Endothelial cell of umbilical vein (primary cell): ENCODE results near the gene AKAP6. TPM values are rescaled to one million over a fixed set of nuclear protein-coding genes. Genes with fewer than 3 reads are reported as not detected.

Experiments
- BruUV-seq: library from RNA; stranded (reverse); fragments of 400-500 nt; replicated peaks from 2 replicates; lab custom pipeline; 2021; lab: Mats Ljungman, UMichigan
- CTCF ChIA-PET: fragments of 300-600, 350-600 bp; sonication (Branson Sonifier 250); formaldehyde crosslinking; loops from one replicate; lab custom pipeline; 2021; ENCODE audit warnings: antibody characterized with exemption, inconsistent platforms; lab: Charles Lee
- POLR2A ChIA-PET: fragments of 300-600, 350-600 bp; sonication (Branson Sonifier 250); formaldehyde crosslinking; loops from one replicate; lab custom pipeline; 2021; ENCODE audit warnings: antibody characterized with exemption, inconsistent platforms; lab: Charles Lee
- DNase-seq: peaks from one replicate; pipeline ENCODE4 v3.0.0-alpha.2; 2011; ENCODE audit warnings: low read depth, low spot score
- FAIRE-seq: peaks from 2 replicates; lab custom pipeline; 2011; peaks lifted over from hg19 to GRCh38; lab: Jason Lieb, UNC
- H2AFZ ChIP-seq: 2 replicates; pipeline ENCODE4 v1.6.0; 2012; ENCODE audit warnings: low read depth, low read length, control low read depth, inconsistent platforms
- H3K27ac ChIP-seq: 2 replicates; pipeline ENCODE4 v1.5.1; 2011; ENCODE audit warnings: low read depth, mild to moderate bottlenecking, control low read depth, low read length, moderate library complexity; ENCODE audit not compliant: insufficient read depth
- H3K27me3 ChIP-seq, 2 experiments: 2 replicates each; pipeline versions ENCODE4 v1.6.0 to v1.6.1; 2011; ENCODE audit warnings: low read length in 2 of 2, mixed read lengths in 1 of 2; ENCODE audit not compliant: control insufficient read depth in 2 of 2, insufficient read depth in 2 of 2
- H3K36me3 ChIP-seq, 2 experiments: 2 replicates in 1 of 2; 3 replicates in 1 of 2; pipeline ENCODE4 v1.5.1; 2011; ENCODE audit warnings: low read length in 2 of 2, mild to moderate bottlenecking in 1 of 2, moderate library complexity in 1 of 2; ENCODE audit not compliant: control insufficient read depth in 2 of 2, insufficient read depth in 2 of 2; ENCODE audit errors: extremely low read depth in 1 of 2
- H3K4me1 ChIP-seq: 3 replicates; pipeline ENCODE4 v1.5.1; 2011; ENCODE audit warnings: mild to moderate bottlenecking, low read length; ENCODE audit not compliant: control insufficient read depth, insufficient read depth; ENCODE audit errors: extremely low read depth
- H3K4me2 ChIP-seq: 2 replicates; pipeline ENCODE4 v1.6.1; 2011; ENCODE audit warnings: low read length, control low read depth, mixed read lengths; ENCODE audit not compliant: insufficient read depth
- H3K4me3 ChIP-seq, 3 experiments: fragments of 200-600 bp in 1 of 3; sonication (generic), shearing (Covaris generic) in 1 of 3; replicated peaks in 1 of 3; 2 replicates each; pipeline ENCODE4 v1.5.1; 2011 to 2016; ENCODE audit warnings: control low read depth in 3 of 3, low read length in 3 of 3, mild to moderate bottlenecking in 2 of 3, inconsistent platforms in 1 of 3, low read depth in 1 of 3, moderate library complexity in 1 of 3; ENCODE audit not compliant: insufficient read depth in 1 of 3
- H3K79me2 ChIP-seq: 2 replicates; pipeline ENCODE4 v1.6.0; 2012; ENCODE audit warnings: low read length, inconsistent platforms; ENCODE audit not compliant: control insufficient read depth, insufficient read depth
- H3K9ac ChIP-seq: replicated peaks from 2 replicates; pipeline ENCODE3; 2011; ENCODE audit warnings: low read length, control low read depth; ENCODE audit not compliant: insufficient read depth; ENCODE audit errors: extremely low read depth
- H3K9me1 ChIP-seq: replicated peaks from 3 replicates; pipeline ENCODE4 v1.6.0; 2011; ENCODE audit warnings: mild to moderate bottlenecking, low read length; ENCODE audit not compliant: control insufficient read depth, insufficient read depth; ENCODE audit errors: extremely low read depth
- H3K9me3 ChIP-seq: replicated peaks from 2 replicates; pipeline ENCODE4 v1.5.1; 2012; ENCODE audit warnings: low read length, inconsistent platforms; ENCODE audit not compliant: control insufficient read depth, insufficient read depth
- H4K20me1 ChIP-seq: replicated peaks from 2 replicates; pipeline ENCODE3; 2011; ENCODE audit warnings: mild to moderate bottlenecking, low read length; ENCODE audit not compliant: control insufficient read depth, insufficient read depth; ENCODE audit errors: extremely low read depth
- CTCF ChIP-seq, 2 donors: IDR thresholded peaks; 1 replicate in 1 of 2; 2 replicates in 1 of 2; pipeline ENCODE4 v1.5.1; 2011; ENCODE audit warnings: low read length in 2 of 2, mild to moderate bottlenecking in 2 of 2, moderate library complexity in 2 of 2, control low read depth in 1 of 2, inconsistent platforms in 1 of 2, low read depth in 1 of 2; ENCODE audit not compliant: insufficient read depth in 1 of 2; ENCODE audit errors: extremely low read depth in 1 of 2
- EZH2 ChIP-seq: IDR thresholded peaks from 2 replicates; pipeline ENCODE4 v1.6.1; 2012; ENCODE audit warnings: borderline replicate concordance, low read depth, mild to moderate bottlenecking, moderate library complexity, low read length, inconsistent platforms; ENCODE audit not compliant: severe bottlenecking
- FOS ChIP-seq: IDR thresholded peaks from 2 replicates; pipeline ENCODE4 v1.6.1; 2011; ENCODE audit warnings: mild to moderate bottlenecking, low read length, moderate library complexity, borderline replicate concordance; ENCODE audit not compliant: insufficient read depth
- GATA2 ChIP-seq: IDR thresholded peaks from 2 replicates; pipeline ENCODE4 v1.7.0; 2011; ENCODE audit warnings: low read depth, mild to moderate bottlenecking, moderate library complexity, mixed read lengths, low read length; ENCODE audit not compliant: insufficient read length, insufficient read depth
- JUN ChIP-seq: IDR thresholded peaks from 2 replicates; pipeline ENCODE4 v1.6.1; 2011; ENCODE audit warnings: borderline replicate concordance, low read depth; ENCODE audit not compliant: insufficient read length, insufficient read depth
- MAX ChIP-seq: IDR thresholded peaks from 2 replicates; pipeline ENCODE4 v1.6.1; 2011; ENCODE audit not compliant: insufficient read depth, insufficient read length
- MYC ChIP-seq: IDR thresholded peaks from one replicate; pipeline ENCODE4 v1.6.1; 2011; ENCODE audit warnings: mild to moderate bottlenecking, low read depth, low read length
- POLR2A ChIP-seq: IDR thresholded peaks from 2 replicates; pipeline ENCODE4 v1.6.1; 2012; ENCODE audit warnings: low read depth, mild to moderate bottlenecking, control low read depth, low read length
- POLR2AphosphoS5 ChIP-seq: IDR thresholded peaks from 2 replicates; pipeline ENCODE4 v1.6.1; 2012; ENCODE audit warnings: low read depth, mild to moderate bottlenecking, control low read depth, low read length, moderate library complexity; ENCODE audit not compliant: insufficient read depth
- dilution Hi-C: fragments of 300-500 bp; cut with MboI; formaldehyde crosslinking; loops from one replicate; pipeline ENCODE4 v1.15.0; 2019; ENCODE audit warnings: low sequenced_read_pairs; ENCODE audit not compliant: extremely low pct_ligation_motif_present
- intact Hi-C: fragments of 100-400 bp; cut with micrococcal nuclease; formaldehyde crosslinking; loops from one replicate; pipeline ENCODE4 v1.10.0; 2022
- polyA plus RNA-seq, 4 experiments: library from polyadenylated mRNA; depleted of rRNA in 3 of 4; stranded (reverse) in 3 of 4; unstranded in 1 of 4; fragments of >200 nt; gene quantifications; 2 replicates each; pipeline versions ENCODE4 v1.2.1 to v1.2.3, GENCODE V29; 2011 to 2012; ENCODE audit warnings: missing spikeins in 1 of 4
- total RNA-seq: library from RNA; stranded (reverse); gene quantifications from 2 replicates; pipeline ENCODE4 v1.2.3, GENCODE V29; 2021

AKAP6 gene
- total and polyA plus RNA-seq, 2 donors (not counting 3 experiments of a cell fraction or from before 2014, with no cell fraction given), result 0.03 to 0.49 TPM

GRCh38 chr14:32633930-32634329 is 304.8 kb downstream of the AKAP6 start:
- peaks cover 0 to 3% of the 10 kb centered on the region in 2 experiments for H3K27me3 ChIP-seq
- dilution Hi-C loops, result no loop called here
- H2AFZ ChIP-seq, result no peak overlapping the region
- intact Hi-C loops, result no loop called here
- no TSS peak for BruUV-seq
- ChIA-PET CTCF (no interaction called here), POLR2A (no interaction called here)
- no peak overlapping the region for H3K9ac ChIP-seq
- no peaks in the 10 kb centered on the region for H3K9me3 ChIP-seq
- H3K4me2 ChIP-seq, result no peak overlapping the region
- H3K9me1 ChIP-seq, result no peaks in the 10 kb centered on the region
- H3K36me3 ChIP-seq, result no peaks in the 10 kb centered on the region
- no peaks in the 10 kb centered on the region for H3K79me2 ChIP-seq
- TF ChIP-seq EZH2 (no peak), CTCF (IDR thresholded peaks at IDR 0.05; ENCODE audit: extremely low read depth in 1 of 2, insufficient read depth in 1 of 2, low read depth in 1 of 2, low read length in 2 of 2) (no peak), JUN (no peak), POLR2AphosphoS5 (no peak), FOS (no peak), GATA2 (no peak), MAX (no peak), MYC (no peak), POLR2A (no peak)
- FAIRE-seq (no peak), DNase-seq (no peak)
- H3K4me1 ChIP-seq, result no peaks in the 10 kb centered on the region
- no peak overlapping the region for H3K4me3 ChIP-seq
- no peak overlapping the region for H3K27ac ChIP-seq
- H4K20me1 ChIP-seq, result no peaks in the 10 kb centered on the region
